ENCODE measurements around the gene RXFP3.

Gene RXFP3

GRCh38 chr5:33925278-33925677 is 10.9 kb upstream of the RXFP3 start:
- H3K27me3 Mint-ChIP-seq: peaks cover 8% of the 10 kb centered on the region
- ATAC-seq: no peak
- H3K9me3 Mint-ChIP-seq: peaks cover 2% of the 10 kb centered on the region
- H3K27ac Mint-ChIP-seq: no peak overlapping the region
- no peaks in the 10 kb centered on the region for H3K4me1 Mint-ChIP-seq
- H3K36me3 Mint-ChIP-seq (ENCODE audit: low read depth): no peaks in the 10 kb centered on the region
- no peak overlapping the region for H3K4me3 Mint-ChIP-seq
- no peak for DNase-seq

- Mint-ChIP-seq H3K9me3 (no peaks in the 10 kb centered on the region), H3K4me1 (no peaks in the 10 kb centered on the region)
- ATAC-seq: no peak
Measured at GRCh38 chr5:33927685-33928084, 8.5 kb upstream of the RXFP3 start.

GRCh38 chr5:33928283-33928682 is 7.9 kb upstream of the RXFP3 start:
- H3K4me3 Mint-ChIP-seq: no peak overlapping the region
- H3K36me3 Mint-ChIP-seq (ENCODE audit: low read depth): no peaks in the 10 kb centered on the region
- DNase-seq (no peak), ATAC-seq (no peak)
- H3K9me3 Mint-ChIP-seq: no peaks in the 10 kb centered on the region
- H3K27me3 Mint-ChIP-seq: no peaks in the 10 kb centered on the region
- no peak overlapping the region for H3K27ac Mint-ChIP-seq
- no peaks in the 10 kb centered on the region for H3K4me1 Mint-ChIP-seq

More at GRCh38 chr5:33927685-33928084, 8.5 kb upstream of the RXFP3 start:
- Mint-ChIP-seq H3K36me3 (ENCODE audit: low read depth) (no peaks in the 10 kb centered on the region), H3K27me3 (no peaks in the 10 kb centered on the region), H3K27ac (no peak overlapping the region), H3K4me3 (no peak overlapping the region)
- no peak for DNase-seq

- Mint-ChIP-seq H3K4me3 (no peak overlapping the region), H3K4me1 (no peaks in the 10 kb centered on the region), H3K27me3 (no peaks in the 10 kb centered on the region), H3K36me3 (ENCODE audit: low read depth) (no peaks in the 10 kb centered on the region), H3K27ac (no peak overlapping the region), H3K9me3 (no peaks in the 10 kb centered on the region)
- ATAC-seq (no peak), DNase-seq (no peak)
Measured at GRCh38 chr5:33929925-33930690, 6.1 kb upstream of the RXFP3 start.

- ATAC-seq (no peak), DNase-seq (no peak)
- H3K27me3 Mint-ChIP-seq: peaks cover 10% of the 10 kb centered on the region
- H3K4me3 Mint-ChIP-seq: no peak overlapping the region
- H3K9me3 Mint-ChIP-seq: no peaks in the 10 kb centered on the region
- no peak overlapping the region for H3K27ac Mint-ChIP-seq
- H3K4me1 Mint-ChIP-seq: no peaks in the 10 kb centered on the region
- H3K36me3 Mint-ChIP-seq (ENCODE audit: low read depth): no peaks in the 10 kb centered on the region
Measured at GRCh38 chr5:33931136-33931535, 5.0 kb upstream of the RXFP3 start.

GRCh38 chr5:33933723-33934169 is 2.4 kb upstream of the RXFP3 start:
- Mint-ChIP-seq H3K27me3 (peaks cover 27% of the 10 kb centered on the region), H3K9me3 (no peaks in the 10 kb centered on the region), H3K4me1 (no peaks in the 10 kb centered on the region), H3K36me3 (ENCODE audit: low read depth) (no peaks in the 10 kb centered on the region), H3K4me3 (no peak overlapping the region), H3K27ac (no peak overlapping the region)
- DNase-seq (no peak), ATAC-seq (no peak)

- ATAC-seq (no peak), DNase-seq (no peak)
- no peaks in the 10 kb centered on the region for H3K36me3 Mint-ChIP-seq (ENCODE audit: low read depth)
- no peak overlapping the region for H3K4me3 Mint-ChIP-seq
- H3K4me1 Mint-ChIP-seq: no peaks in the 10 kb centered on the region
- H3K27ac Mint-ChIP-seq: no peak overlapping the region
- H3K27me3 Mint-ChIP-seq: peaks cover 30% of the 10 kb centered on the region
- H3K9me3 Mint-ChIP-seq: no peaks in the 10 kb centered on the region
Measured at GRCh38 chr5:33934176-33934575, 2.0 kb upstream of the RXFP3 start.

- no peaks in the 10 kb centered on the region for H3K4me1 Mint-ChIP-seq
- H3K36me3 Mint-ChIP-seq (ENCODE audit: low read depth): no peaks in the 10 kb centered on the region
- peaks cover 43% of the 10 kb centered on the region for H3K27me3 Mint-ChIP-seq
- DNase-seq (peak; percentile 62), ATAC-seq (no peak)
- no peak overlapping the region for H3K27ac Mint-ChIP-seq
- no peak overlapping the region for H3K4me3 Mint-ChIP-seq
- H3K9me3 Mint-ChIP-seq: no peaks in the 10 kb centered on the region
Measured at GRCh38 chr5:33936004-33936380, 194 bp upstream of the RXFP3 start.

GRCh38 chr5:33937017-33937706 is 976 bp downstream of the RXFP3 start:
- no peaks in the 10 kb centered on the region for H3K9me3 Mint-ChIP-seq
- peaks cover 43% of the 10 kb centered on the region for H3K27me3 Mint-ChIP-seq

GRCh38 chr5:33937707-33938506 is 1.7 kb downstream of the RXFP3 start:
- H3K36me3 Mint-ChIP-seq (ENCODE audit: low read depth): no peaks in the 10 kb centered on the region
- DNase-seq: no peak
- no peak for ATAC-seq
- H3K4me1 Mint-ChIP-seq: no peaks in the 10 kb centered on the region
- H3K4me3 Mint-ChIP-seq: no peak overlapping the region
- H3K9me3 Mint-ChIP-seq: no peaks in the 10 kb centered on the region
- peaks cover 47% of the 10 kb centered on the region for H3K27me3 Mint-ChIP-seq
- H3K27ac Mint-ChIP-seq: no peak overlapping the region

More at GRCh38 chr5:33937017-33937706, 976 bp downstream of the RXFP3 start:
- DNase-seq: no peak
- H3K27ac Mint-ChIP-seq: no peak overlapping the region
- ATAC-seq: no peak
- H3K4me3 Mint-ChIP-seq: no peak overlapping the region
- no peaks in the 10 kb centered on the region for H3K36me3 Mint-ChIP-seq (ENCODE audit: low read depth)
- no peaks in the 10 kb centered on the region for H3K4me1 Mint-ChIP-seq

- Mint-ChIP-seq H3K4me3 (no peak overlapping the region), H3K27me3 (peaks cover 47% of the 10 kb centered on the region), H3K9me3 (no peaks in the 10 kb centered on the region), H3K27ac (no peak overlapping the region), H3K4me1 (no peaks in the 10 kb centered on the region), H3K36me3 (ENCODE audit: low read depth) (no peaks in the 10 kb centered on the region)
- DNase-seq (no peak), ATAC-seq (no peak)
Measured at GRCh38 chr5:33938507-33938796, 2.3 kb downstream of the RXFP3 start.

- ATAC-seq: no peak
- H3K27me3 Mint-ChIP-seq: peaks cover 48% of the 10 kb centered on the region
Measured at GRCh38 chr5:33938881-33939280, 2.7 kb downstream of the RXFP3 start.

GRCh38 chr5:33939556-33940262 is 3.5 kb downstream of the RXFP3 start:
- no peaks in the 10 kb centered on the region for H3K36me3 Mint-ChIP-seq (ENCODE audit: low read depth)
- no peak for ATAC-seq
- no peak overlapping the region for H3K27ac Mint-ChIP-seq
- peaks cover 49% of the 10 kb centered on the region for H3K27me3 Mint-ChIP-seq
- DNase-seq: no peak
- no peaks in the 10 kb centered on the region for H3K9me3 Mint-ChIP-seq
- no peaks in the 10 kb centered on the region for H3K4me1 Mint-ChIP-seq
- H3K4me3 Mint-ChIP-seq: no peak overlapping the region

More at GRCh38 chr5:33938881-33939280, 2.7 kb downstream of the RXFP3 start:
- Mint-ChIP-seq H3K9me3 (no peaks in the 10 kb centered on the region), H3K4me1 (no peaks in the 10 kb centered on the region), H3K4me3 (no peak overlapping the region), H3K36me3 (ENCODE audit: low read depth) (no peaks in the 10 kb centered on the region), H3K27ac (no peak overlapping the region)
- DNase-seq: no peak

GRCh38 chr5:33941090-33941489 is 4.9 kb downstream of the RXFP3 start:
- H3K27me3 Mint-ChIP-seq: peaks cover 42% of the 10 kb centered on the region
- H3K4me1 Mint-ChIP-seq: no peaks in the 10 kb centered on the region
- H3K4me3 Mint-ChIP-seq: no peak overlapping the region
- no peaks in the 10 kb centered on the region for H3K36me3 Mint-ChIP-seq (ENCODE audit: low read depth)
- H3K9me3 Mint-ChIP-seq: no peaks in the 10 kb centered on the region
- DNase-seq (no peak), ATAC-seq (no peak)
- H3K27ac Mint-ChIP-seq: no peak overlapping the region

All from activated naive CD8-positive, alpha-beta T cell treated with anti-CD3 and anti-CD28 coated beads, Interleukin-2, amount 50 U/mL, for 24 hours (primary cell).